GM13976 (cell line): ENCODE measurements around the gene PRSS36.

Source experiments
- DNase-seq: peaks from one replicate; pipeline ENCODE4 v3.0.0; 2012; ENCODE audit warnings: low spot score
- CTCF ChIP-seq: IDR thresholded peaks from 2 replicates; pipeline ENCODE4 v1.5.1; 2012; ENCODE audit warnings: borderline replicate concordance, mild to moderate bottlenecking; ENCODE audit not compliant: insufficient read depth; ENCODE audit errors: extremely low read depth, missing control alignments, control extremely low read depth
- in situ Hi-C: fragments of 300-500 bp; cut with MboI; formaldehyde crosslinking; loops from one replicate; pipeline ENCODE4 v1.12.0; 2022; ENCODE audit warnings: low sequenced_read_pairs, mixed read lengths, inconsistent platforms; ENCODE audit not compliant: unreplicated experiment

The PRSS36 gene

DNA sequence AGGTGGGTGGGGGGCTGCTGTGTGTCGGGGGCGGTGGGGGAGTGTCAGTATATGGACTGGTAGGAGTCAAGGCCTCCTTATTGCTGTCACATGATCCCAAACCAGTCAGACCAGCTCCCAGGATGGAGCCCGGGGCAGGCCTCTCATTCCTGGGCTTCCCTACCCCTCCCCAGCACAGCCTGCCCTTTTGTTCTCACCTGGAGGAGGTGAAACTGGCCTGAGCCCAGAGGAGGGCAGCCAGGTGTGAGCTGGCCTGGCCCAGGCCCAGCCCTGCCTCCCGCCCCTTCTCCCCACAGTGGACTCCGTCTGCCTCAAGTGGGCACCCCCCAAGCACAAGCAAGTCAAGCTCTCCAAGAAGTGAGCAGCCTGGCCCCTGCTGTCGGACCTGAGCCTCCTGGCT lies 19.0 kb downstream of the PRSS36 start:
- in situ Hi-C loops = no loop called here
- DNase-seq = no peak

DNA sequence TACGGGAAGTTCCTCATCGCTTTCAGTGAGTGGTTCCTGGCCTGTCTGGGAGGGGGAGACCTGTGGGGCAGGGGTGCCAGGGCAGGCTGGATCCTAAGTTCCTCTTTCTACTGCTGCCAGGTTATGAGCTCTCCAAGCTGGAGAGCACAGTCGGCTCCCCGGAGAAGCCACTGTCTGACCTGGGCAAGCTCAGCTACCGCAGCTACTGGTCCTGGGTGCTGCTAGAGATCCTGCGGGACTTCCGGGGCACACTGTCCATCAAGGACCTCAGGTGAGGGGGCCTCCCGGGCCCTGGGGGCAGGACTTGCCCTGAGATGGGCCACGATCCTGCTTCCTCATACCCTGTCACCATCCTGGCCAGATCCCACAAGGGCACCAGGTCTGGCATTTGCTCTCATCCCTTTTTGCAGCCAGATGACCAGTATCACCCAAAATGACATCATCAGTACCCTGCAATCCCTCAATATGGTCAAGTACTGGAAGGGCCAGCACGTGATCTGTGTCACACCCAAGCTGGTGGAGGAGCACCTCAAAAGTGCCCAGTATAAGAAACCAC lies 19.5 kb downstream of the PRSS36 start:
- DNase-seq = no peak
- in situ Hi-C loops = no loop called here
- no peak for TF ChIP-seq CTCF

More for the DNA sequence above, 19.0 kb downstream of the PRSS36 start:
- no peak for TF ChIP-seq CTCF

DNA sequence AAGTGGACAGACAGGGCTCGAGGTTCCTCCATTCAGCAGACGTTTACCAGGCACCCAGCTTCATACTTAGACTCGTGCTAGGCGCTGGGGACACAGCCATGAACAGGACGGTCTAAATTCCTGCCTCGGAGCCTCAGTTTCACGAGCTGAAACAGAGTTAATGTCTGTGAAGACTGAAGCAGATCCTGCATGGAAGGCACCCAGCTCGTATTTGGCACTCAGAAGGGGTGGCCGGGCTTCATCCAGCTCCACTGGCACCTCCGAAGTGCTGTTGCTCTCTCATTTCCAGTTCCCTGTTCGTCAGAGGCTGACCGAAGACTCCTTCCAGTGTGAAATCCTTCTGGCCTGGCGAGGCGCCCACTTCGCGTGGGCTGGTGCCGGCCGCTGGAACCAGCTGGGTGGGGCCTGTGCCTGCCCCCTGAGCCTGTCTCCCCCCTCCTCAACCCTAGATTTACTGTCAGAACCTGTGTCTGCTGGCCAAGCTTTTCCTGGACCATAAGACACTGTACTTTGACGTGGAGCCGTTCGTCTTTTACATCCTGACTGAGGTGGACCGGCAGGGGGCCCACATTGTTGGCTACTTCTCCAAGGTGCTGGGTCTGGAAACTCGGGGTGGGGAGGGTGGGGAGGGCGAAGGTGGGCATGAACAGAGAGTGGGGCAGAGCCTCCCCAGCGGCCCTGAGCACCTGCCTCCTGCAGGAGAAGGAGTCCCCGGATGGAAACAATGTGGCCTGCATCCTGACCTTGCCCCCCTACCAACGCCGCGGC lies 20.1 kb downstream of the PRSS36 start:
- no peak for TF ChIP-seq CTCF
- DNase-seq = no peak
- in situ Hi-C loops = no loop called here

GRCh38 chr16:31128711-31129567 lies 20.9 kb downstream of the PRSS36 start:
- no peak for TF ChIP-seq CTCF
- in situ Hi-C loops = no loop called here
- DNase-seq = no peak

GRCh38 chr16:31127182-31127581 lies 22.7 kb downstream of the PRSS36 start:
- in situ Hi-C loops = no loop called here
- TF ChIP-seq CTCF = no peak
- DNase-seq = no peak

DNA sequence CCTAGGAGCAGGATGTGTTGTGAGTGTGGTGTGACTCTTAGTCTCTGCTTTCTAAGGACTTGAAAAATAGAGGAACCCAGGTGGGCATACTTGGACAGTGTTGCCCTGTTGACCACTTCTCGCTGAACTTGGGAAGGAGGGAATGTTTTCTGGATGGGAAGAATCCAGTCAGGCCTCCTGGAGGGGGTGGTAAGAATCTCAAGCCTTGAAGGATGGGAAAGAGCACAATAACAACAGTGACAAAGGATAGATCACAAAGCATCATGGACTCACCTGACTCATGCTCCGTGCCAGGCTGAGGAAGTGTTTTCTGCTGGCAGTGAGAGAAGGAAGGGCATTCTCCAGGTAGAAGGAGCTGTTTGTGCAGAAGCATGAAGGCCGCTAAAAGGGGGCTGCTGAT lies 24.0 kb downstream of the PRSS36 start:
- no peak for TF ChIP-seq CTCF
- in situ Hi-C loops = no loop called here
- no peak for DNase-seq
